Measurements from ENCODE around the gene CCT7.

The CCT7 gene

GRCh38 chr2:73301636-73302035, 67.5 kb downstream of the CCT7 start:
- Histone ChIP-seq H3K27me3 (ENCODE audit: control insufficient read depth, insufficient read depth, low read length) (peaks cover 9% of the 10 kb centered on the region), H3K4me1 (ENCODE audit: control insufficient read depth, insufficient read depth, low read length) (no peaks in the 10 kb centered on the region), H3K36me3 (ENCODE audit: control insufficient read depth, insufficient read depth, low read length) (no peaks in the 10 kb centered on the region), H3K9ac (ENCODE audit: low read depth, low read length) (no peak overlapping the region), H3K4me3 (ENCODE audit: low read depth, low read length) (no peak overlapping the region), H3K9me3 (ENCODE audit: control insufficient read depth, insufficient read depth, low read length) (no peaks in the 10 kb centered on the region), H3K27ac (ENCODE audit: low read depth, low read length) (no peak overlapping the region)
